ENCODE results near the gene PTDSS2.

Gene PTDSS2

GRCh38 chr11:450809-451451 lies 851 bp downstream of the PTDSS2 start:
- Mint-ChIP-seq H3K9me3 (no peaks in the 10 kb centered on the region), H3K27ac (peak overlapping the region; percentile 22 to 93), H3K4me3 (peak overlapping the region; percentile 92 to 95), H3K4me1 (peaks cover 54% of the 10 kb centered on the region), H3K27me3 (no peaks in the 10 kb centered on the region)
- DNase-seq, result peak; percentile 66 to 73
- peak; percentile 29 for ATAC-seq

- ATAC-seq, result no peak
- Mint-ChIP-seq H3K4me1 (peaks cover 62% of the 10 kb centered on the region), H3K27ac (no peak overlapping the region), H3K27me3 (no peaks in the 10 kb centered on the region), H3K4me3 (peak overlapping the region; percentile 92 to 95), H3K9me3 (no peaks in the 10 kb centered on the region)
- DNase-seq, result no peak
These were observed 1.7 kb downstream of the PTDSS2 start for GRCh38 chr11:451738-452137.

GRCh38 chr11:452203-452744 lies 2.2 kb downstream of the PTDSS2 start:
- no peak for DNase-seq
- Mint-ChIP-seq H3K27ac (peak overlapping the region in 1 of 2 donors; percentile 82), H3K4me1 (peaks cover 67% of the 10 kb centered on the region), H3K4me3 (peak overlapping the region in 1 of 2 donors; percentile 95), H3K9me3 (no peaks in the 10 kb centered on the region), H3K27me3 (no peaks in the 10 kb centered on the region)
- no peak for ATAC-seq

GRCh38 chr11:452916-453527 lies 2.9 kb downstream of the PTDSS2 start:
- DNase-seq (no peak), ATAC-seq (no peak)
- Mint-ChIP-seq H3K27ac (no peak overlapping the region), H3K4me1 (peaks cover 71% of the 10 kb centered on the region), H3K4me3 (no peak overlapping the region), H3K9me3 (no peaks in the 10 kb centered on the region), H3K27me3 (no peaks in the 10 kb centered on the region)

- H3K27ac Mint-ChIP-seq, result no peak overlapping the region
- no peak overlapping the region for H3K4me3 Mint-ChIP-seq
- H3K4me1 Mint-ChIP-seq, result peaks cover 66% of the 10 kb centered on the region
- no peak for DNase-seq
- no peaks in the 10 kb centered on the region for H3K27me3 Mint-ChIP-seq
- ATAC-seq, result no peak
- H3K9me3 Mint-ChIP-seq, result no peaks in the 10 kb centered on the region
These were observed 3.5 kb downstream of the PTDSS2 start for GRCh38 chr11:453564-453963.

- DNase-seq, result no peak
- ATAC-seq, result no peak
- peaks cover 61% of the 10 kb centered on the region for H3K4me1 Mint-ChIP-seq
These were observed 4.0 kb downstream of the PTDSS2 start for GRCh38 chr11:454043-454442.

GRCh38 chr11:454801-455565 lies 4.9 kb downstream of the PTDSS2 start:
- DNase-seq (no peak), ATAC-seq (no peak)
- no peaks in the 10 kb centered on the region for H3K9me3 Mint-ChIP-seq
- no peaks in the 10 kb centered on the region for H3K27me3 Mint-ChIP-seq
- H3K4me1 Mint-ChIP-seq, result peaks cover 56% of the 10 kb centered on the region
- peak overlapping the region; percentile 10 to 22 for H3K27ac Mint-ChIP-seq
- H3K4me3 Mint-ChIP-seq, result no peak overlapping the region

More at GRCh38 chr11:454043-454442, 4.0 kb downstream of the PTDSS2 start:
- no peak overlapping the region for H3K27ac Mint-ChIP-seq
- H3K4me3 Mint-ChIP-seq, result no peak overlapping the region
- H3K27me3 Mint-ChIP-seq, result no peaks in the 10 kb centered on the region
- no peaks in the 10 kb centered on the region for H3K9me3 Mint-ChIP-seq

- Mint-ChIP-seq H3K4me1 (peaks cover 56% of the 10 kb centered on the region), H3K4me3 (no peak overlapping the region), H3K9me3 (no peaks in the 10 kb centered on the region), H3K27ac (peak overlapping the region; percentile 10 to 74), H3K27me3 (no peaks in the 10 kb centered on the region)
- ATAC-seq, result no peak
- no peak for DNase-seq
These were observed 5.6 kb downstream of the PTDSS2 start for GRCh38 chr11:455566-456147.

- ATAC-seq (peak; percentile 94), DNase-seq (peak in 1 of 2 donors; percentile 57)
- peaks cover 49% of the 10 kb centered on the region for H3K4me1 Mint-ChIP-seq
- peak overlapping the region; percentile 42 to 59 for H3K4me3 Mint-ChIP-seq
- peak overlapping the region in 1 of 2 donors; percentile 15 for H3K27ac Mint-ChIP-seq
- no peaks in the 10 kb centered on the region for H3K27me3 Mint-ChIP-seq
- H3K9me3 Mint-ChIP-seq, result no peaks in the 10 kb centered on the region
These were observed 6.5 kb downstream of the PTDSS2 start for GRCh38 chr11:456533-456932.

GRCh38 chr11:457111-457760 lies 7.2 kb downstream of the PTDSS2 start:
- peak overlapping the region; percentile 42 to 59 for H3K4me3 Mint-ChIP-seq
- H3K27me3 Mint-ChIP-seq, result no peaks in the 10 kb centered on the region
- DNase-seq (no peak), ATAC-seq (peak; percentile 17)
- H3K4me1 Mint-ChIP-seq, result peaks cover 42% of the 10 kb centered on the region
- no peaks in the 10 kb centered on the region for H3K9me3 Mint-ChIP-seq
- H3K27ac Mint-ChIP-seq, result no peak overlapping the region

- Mint-ChIP-seq H3K27ac (peak overlapping the region in 1 of 2 donors; percentile 74), H3K27me3 (no peaks in the 10 kb centered on the region), H3K4me1 (peaks cover 33% of the 10 kb centered on the region), H3K9me3 (no peaks in the 10 kb centered on the region), H3K4me3 (no peak overlapping the region)
- ATAC-seq (no peak), DNase-seq (no peak)
These were observed 9.6 kb downstream of the PTDSS2 start for GRCh38 chr11:459511-460220.

- no peak for DNase-seq
- no peak for ATAC-seq
- Mint-ChIP-seq H3K4me3 (no peak overlapping the region), H3K4me1 (peaks cover 24% of the 10 kb centered on the region), H3K27me3 (no peaks in the 10 kb centered on the region), H3K9me3 (no peaks in the 10 kb centered on the region), H3K27ac (peak overlapping the region in 1 of 2 donors; percentile 74)
These were observed 10.5 kb downstream of the PTDSS2 start for GRCh38 chr11:460331-461199.

- H3K4me3 Mint-ChIP-seq, result no peak overlapping the region
- no peaks in the 10 kb centered on the region for H3K9me3 Mint-ChIP-seq
- peaks cover 13% of the 10 kb centered on the region for H3K4me1 Mint-ChIP-seq
- peak overlapping the region in 1 of 2 donors; percentile 81 for H3K27ac Mint-ChIP-seq
- DNase-seq (no peak), ATAC-seq (no peak)
- H3K27me3 Mint-ChIP-seq, result no peaks in the 10 kb centered on the region
These were observed 11.5 kb downstream of the PTDSS2 start for GRCh38 chr11:461626-462025.
